ENCODE results near the gene SLC7A5. TPM values are rescaled to one million over a fixed set of nuclear protein-coding genes. Genes with fewer than 3 reads are reported as not detected.
"Not testable (repeated sequence)": the region's sequence is repeated elsewhere in the genome, so short reads cannot be mapped to it uniquely, and the experiment has no call there.

Gene SLC7A5
- total RNA-seq, 8 experiments from 2014 or later, result 15.5 to 129 (median 51.1) TPM

DNA sequence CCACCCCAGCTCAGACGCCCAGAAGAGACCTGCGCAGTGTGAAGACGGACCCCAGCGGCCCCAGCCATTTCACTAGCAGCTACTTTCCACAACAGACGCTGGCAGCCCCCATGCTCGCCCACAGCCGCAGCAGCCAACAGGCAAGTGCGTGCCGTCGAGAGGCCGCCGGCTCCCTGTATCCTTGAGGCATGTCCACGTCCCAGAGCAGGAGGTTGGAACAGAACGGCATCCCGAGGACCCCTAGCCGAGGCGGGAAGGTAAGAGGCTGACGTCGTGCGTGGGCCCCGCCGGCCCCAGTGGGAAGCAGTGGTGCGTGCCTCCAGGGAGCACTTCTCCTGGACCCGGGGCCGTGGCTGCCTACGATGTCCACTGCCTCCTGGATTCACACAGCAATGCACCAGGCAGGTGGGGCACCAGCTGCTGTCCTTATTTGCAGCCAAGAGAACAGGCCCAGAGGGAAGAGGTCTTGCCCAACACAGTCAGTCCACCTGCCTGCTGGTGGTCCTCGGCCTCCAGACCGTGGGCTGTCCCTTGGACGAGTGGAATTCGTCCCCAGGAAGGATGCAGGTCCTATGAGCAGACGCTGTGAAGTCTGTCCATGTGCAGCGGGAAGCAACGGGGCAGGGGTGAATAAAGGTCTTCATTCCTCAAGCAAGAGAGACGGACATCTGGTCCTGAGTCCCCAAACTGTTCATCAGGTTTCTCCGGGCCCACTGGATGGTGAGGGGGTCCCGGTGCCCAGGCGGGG is 38.5 kb downstream of the SLC7A5 start:
- no peak overlapping the region for H3K4me3 ChIP-seq
- 97 to 100% (median 100%) methylated on average over 1 to 7 of the region's 37 CpGs; no CpG with 5 or more reads in 7 of the 10 experiments for WGBS, 10 experiments
- H3K27ac ChIP-seq, result no peak overlapping the region
- in situ Hi-C loops (cut with MboI; ENCODE audit: low pct_unique_long_range_greater_than_20kb in 2 of 9, low sequenced_read_pairs in 9 of 9, unreplicated experiment in 9 of 9), result no loop called here
- H3K4me1 ChIP-seq (replicated peaks in 1 of 2), result peaks cover 0 to 12% of the 10 kb centered on the region in 2 donors
- ATAC-seq (replicated peaks in 6 of 8), result no peak

DNA sequence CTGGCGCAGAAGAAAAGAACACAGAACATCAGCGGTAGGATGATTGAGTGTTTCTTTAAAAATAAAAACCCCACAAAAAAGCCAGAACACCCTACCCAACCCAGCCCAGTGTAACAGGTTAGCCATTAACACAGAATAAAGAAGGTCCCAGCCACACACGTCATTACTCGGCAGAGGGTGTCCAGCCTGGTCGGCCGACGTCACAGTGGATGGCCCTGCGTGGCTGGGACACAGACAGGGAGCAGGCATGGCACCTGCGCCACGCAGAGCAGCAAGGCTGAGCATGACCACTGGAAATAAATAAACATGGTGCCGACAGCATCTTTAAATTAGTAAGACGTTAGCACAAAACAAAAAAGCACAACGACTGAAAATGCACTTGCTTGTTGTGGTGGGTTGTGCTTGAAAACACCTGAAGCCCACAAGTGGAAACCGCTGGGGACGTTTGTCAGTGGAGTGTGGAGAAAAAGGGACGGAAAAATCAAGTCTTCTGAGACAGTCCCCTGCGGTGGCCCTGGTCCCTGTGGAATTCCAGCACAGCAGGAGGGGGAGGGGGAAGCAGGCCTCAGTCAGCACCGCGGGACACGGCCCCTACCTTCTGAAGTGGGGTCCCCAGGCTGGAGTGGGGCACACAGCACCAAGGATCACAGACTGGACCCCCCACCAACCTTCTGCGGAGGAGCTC is 39.2 kb downstream of the SLC7A5 start:
- in situ Hi-C loops (cut with MboI; ENCODE audit: low pct_unique_long_range_greater_than_20kb in 2 of 9, low sequenced_read_pairs in 9 of 9, unreplicated experiment in 9 of 9), result no loop called here
- H3K4me3 ChIP-seq, result no peak overlapping the region
- no peak overlapping the region for H3K27ac ChIP-seq
- 67 to 100% (median 85%) methylated on average over 1 to 9 of the region's 21 CpGs; no CpG with 5 or more reads in 2 of the 10 experiments for WGBS, 10 experiments
- no peak for ATAC-seq (replicated peaks in 6 of 8)
- H3K4me1 ChIP-seq (replicated peaks in 1 of 2), result peaks cover 7 to 18% of the 10 kb centered on the region in 2 donors

DNA sequence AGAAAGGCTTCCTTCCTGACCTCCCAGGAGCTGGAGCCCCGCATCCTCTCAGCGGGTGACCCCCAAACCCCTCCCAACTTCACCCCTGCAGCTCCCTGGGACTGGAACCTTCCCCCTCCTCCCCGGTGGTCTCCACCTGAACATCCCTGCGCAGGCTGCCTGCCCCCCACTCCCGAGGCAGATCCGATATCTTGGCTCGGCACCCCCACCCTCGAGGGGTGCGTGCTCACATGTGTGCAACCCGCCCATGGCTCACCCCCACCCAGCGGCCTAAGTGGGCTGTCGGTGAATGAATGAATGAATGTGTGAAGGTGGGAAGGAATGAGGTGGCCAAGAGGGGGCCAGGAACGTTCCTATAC is 39.7 kb downstream of the SLC7A5 start:
- in situ Hi-C loops (cut with MboI; ENCODE audit: low pct_unique_long_range_greater_than_20kb in 2 of 9, low sequenced_read_pairs in 9 of 9, unreplicated experiment in 9 of 9), result no loop called here
- WGBS, 10 experiments, result 40 to 67% (median 55%) methylated on average over 1 to 2 of the region's 13 CpGs; no CpG with 5 or more reads in 6 of the 10 experiments
- no peak for ATAC-seq (replicated peaks in 6 of 8)
- Histone ChIP-seq H3K4me3 (no peak overlapping the region), H3K27ac (no peak overlapping the region), H3K4me1 (replicated peaks in 1 of 2) (peaks cover 12 to 20% of the 10 kb centered on the region in 2 donors)

DNA sequence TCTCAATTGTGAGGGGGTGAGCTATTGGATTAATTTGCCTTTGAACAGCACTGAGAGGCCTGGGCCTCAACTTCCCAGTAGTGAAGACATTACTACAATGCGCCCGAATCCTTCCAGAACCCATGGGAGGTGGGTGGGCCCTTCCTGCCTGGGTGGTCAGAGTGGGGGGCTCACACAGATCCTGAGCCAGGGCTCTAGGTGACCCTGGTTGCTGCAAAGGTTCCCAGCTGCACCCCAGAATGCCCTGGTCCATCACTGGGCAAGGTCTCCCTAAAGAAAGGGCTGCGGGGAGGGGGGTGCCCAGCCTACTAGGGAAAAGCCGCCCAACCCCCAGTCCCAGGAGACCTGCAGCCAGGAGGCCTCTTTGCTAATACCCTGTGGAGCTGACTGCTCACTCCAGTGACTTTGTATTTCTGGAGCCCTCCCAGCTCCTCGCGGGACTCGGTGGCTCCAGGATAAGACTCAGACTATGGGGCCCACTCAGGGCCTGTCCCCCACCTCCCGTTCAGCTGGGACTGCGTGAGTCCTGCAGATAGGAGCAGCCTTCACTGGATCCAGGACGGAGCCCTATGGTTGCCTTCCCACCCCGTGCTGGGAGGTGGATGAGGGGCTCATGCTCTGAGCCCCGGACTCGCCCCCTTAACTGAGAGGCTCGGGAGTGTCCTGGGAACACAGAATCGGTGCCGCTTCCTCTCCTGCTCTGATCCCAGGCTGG is 40.2 kb downstream of the SLC7A5 start:
- Histone ChIP-seq H3K27ac (no peak overlapping the region), H3K4me3 (no peak overlapping the region), H3K4me1 (replicated peaks in 1 of 2) (peaks cover 17 to 26% of the 10 kb centered on the region in 2 donors)
- WGBS, 10 experiments, result 78 to 100% (median 92%) methylated on average over 2 to 7 of the region's 16 CpGs; no CpG with 5 or more reads in 5 of the 10 experiments
- in situ Hi-C loops (cut with MboI; ENCODE audit: low pct_unique_long_range_greater_than_20kb in 2 of 9, low sequenced_read_pairs in 9 of 9, unreplicated experiment in 9 of 9), result no loop called here
- ATAC-seq (replicated peaks in 6 of 8), result peak in 1 of 8 experiments; percentile 16

DNA sequence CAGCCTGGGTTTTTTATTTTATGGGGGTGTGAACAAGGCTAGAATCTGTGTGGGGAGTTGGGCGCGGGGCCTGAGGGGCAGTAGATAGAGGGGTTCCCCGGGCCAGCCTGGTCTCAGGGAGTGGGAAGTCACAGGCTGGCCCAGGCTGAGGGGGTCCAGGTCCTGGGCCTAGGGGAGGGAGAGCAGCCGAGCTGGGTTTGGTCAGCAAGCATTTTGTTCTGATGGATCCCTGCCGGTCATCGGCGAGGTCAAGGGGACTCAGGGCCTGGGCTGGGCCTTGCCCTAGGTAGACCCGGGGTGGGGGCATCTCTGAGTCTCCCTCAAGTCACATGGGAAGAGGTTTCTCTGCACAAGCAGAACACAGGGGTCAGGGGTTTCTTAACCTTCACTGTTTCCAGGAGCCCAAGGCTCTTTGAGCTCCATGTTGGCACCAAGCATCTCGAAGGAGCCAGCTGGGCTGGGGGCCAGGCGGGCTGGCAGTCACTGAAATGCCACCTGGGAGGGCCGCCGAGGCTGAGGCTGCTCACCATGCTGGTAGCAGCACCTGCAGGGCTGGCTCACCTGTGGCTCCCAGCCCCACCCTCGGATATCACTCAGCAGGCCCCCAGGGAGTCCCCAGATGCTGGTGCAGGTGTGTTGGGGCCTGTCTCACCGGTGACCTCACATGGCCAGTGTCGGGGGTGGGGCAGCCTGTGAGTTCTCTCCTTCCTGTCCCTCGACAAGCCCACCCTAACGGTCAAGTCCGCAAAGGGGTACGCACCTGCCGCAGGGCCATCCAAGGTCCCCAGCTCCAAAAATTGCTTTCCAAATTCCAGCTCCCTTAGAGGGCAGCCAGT is 41.0 kb downstream of the SLC7A5 start:
- WGBS, 10 experiments, result 80 to 100% (median 80%) methylated on average over 1 of the region's 20 CpGs; no CpG with 5 or more reads in 7 of the 10 experiments
- H3K4me3 ChIP-seq, result no peak overlapping the region
- H3K4me1 ChIP-seq (replicated peaks in 1 of 2), result peaks cover 25 to 33% of the 10 kb centered on the region in 2 donors
- H3K27ac ChIP-seq, result no peak overlapping the region
- in situ Hi-C loops (cut with MboI; ENCODE audit: low pct_unique_long_range_greater_than_20kb in 2 of 9, low sequenced_read_pairs in 9 of 9, unreplicated experiment in 9 of 9), result no loop called here
- ATAC-seq (replicated peaks in 6 of 8), result no peak

DNA sequence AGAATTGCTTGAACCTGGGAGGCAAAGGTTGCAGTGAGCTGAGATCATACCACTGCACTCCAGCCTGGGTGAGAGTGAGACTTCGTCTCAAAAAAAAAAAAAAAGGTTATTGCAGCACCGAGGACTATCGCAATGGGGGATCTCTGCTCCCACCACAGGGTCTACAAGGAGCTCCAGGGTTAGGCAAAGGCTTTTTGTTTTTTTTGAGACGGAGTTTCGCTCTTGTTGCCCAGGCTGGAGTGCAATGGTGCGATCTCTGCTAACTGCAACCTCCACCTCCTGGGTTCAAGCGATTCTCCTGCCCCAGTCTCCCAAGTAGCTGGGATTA is 41.8 kb downstream of the SLC7A5 start:
- 60 to 92% (median 83%) methylated on average over 1 to 2 of the region's 7 CpGs; no CpG with 5 or more reads in 7 of the 10 experiments for WGBS, 10 experiments
- ATAC-seq (replicated peaks in 6 of 8); H3K4me3 ChIP-seq; H3K27ac ChIP-seq; in situ Hi-C loops (cut with MboI; ENCODE audit: low pct_unique_long_range_greater_than_20kb in 2 of 9, low sequenced_read_pairs in 9 of 9, unreplicated experiment in 9 of 9): not testable (repeated sequence)
- H3K4me1 ChIP-seq (replicated peaks in 1 of 2), result peaks cover 32 to 41% of the 10 kb centered on the region in 2 donors

DNA sequence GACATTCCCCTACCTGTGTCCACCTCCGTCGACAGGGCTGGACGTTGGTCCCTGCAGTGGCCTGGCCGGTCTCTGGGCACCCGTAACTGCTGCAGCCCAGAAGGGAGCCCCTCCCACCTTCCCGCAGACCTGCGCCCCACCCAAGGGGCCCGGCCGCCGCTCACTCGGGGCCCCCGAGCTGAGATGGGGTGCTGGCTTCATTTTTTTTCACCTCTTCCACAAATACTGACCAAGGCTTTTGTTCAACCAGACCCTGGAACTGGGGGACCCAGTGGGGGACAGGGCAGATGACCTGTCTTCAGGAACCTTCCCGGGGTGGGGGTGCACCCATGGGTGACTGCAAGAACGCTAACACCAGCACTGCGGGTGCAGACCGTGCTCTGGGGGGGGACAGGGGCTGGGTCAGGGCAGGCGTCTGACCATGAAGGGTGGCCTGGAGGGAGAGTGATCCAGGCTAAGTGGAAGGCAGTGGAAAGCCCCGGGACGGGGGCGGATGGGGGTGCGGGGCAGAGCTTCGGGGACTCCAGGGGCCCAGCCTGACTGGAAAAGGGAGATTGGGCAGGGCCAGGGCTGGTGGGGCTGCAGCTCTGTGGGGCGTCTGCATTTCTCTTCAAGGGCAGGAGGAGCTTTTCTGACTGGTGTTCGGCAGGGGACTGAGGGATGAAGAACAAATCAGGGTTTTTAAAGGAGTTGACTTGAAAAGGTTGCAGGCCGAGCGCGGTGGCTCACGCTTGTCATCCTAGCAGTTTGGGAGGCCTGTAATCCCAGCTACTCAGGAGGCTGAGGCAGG is 42.3 kb downstream of the SLC7A5 start:
- 75 to 100% (median 95%) methylated on average over 2 to 7 of the region's 28 CpGs; no CpG with 5 or more reads in 6 of the 10 experiments for WGBS, 10 experiments
- Histone ChIP-seq H3K4me3 (no peak overlapping the region), H3K4me1 (replicated peaks in 1 of 2) (peaks cover 38 to 46% of the 10 kb centered on the region in 2 donors), H3K27ac (no peak overlapping the region)
- in situ Hi-C loops (cut with MboI; ENCODE audit: low pct_unique_long_range_greater_than_20kb in 2 of 9, low sequenced_read_pairs in 9 of 9, unreplicated experiment in 9 of 9), result no loop called here
- peak in 1 of 8 experiments; percentile 17 for ATAC-seq (replicated peaks in 6 of 8)

DNA sequence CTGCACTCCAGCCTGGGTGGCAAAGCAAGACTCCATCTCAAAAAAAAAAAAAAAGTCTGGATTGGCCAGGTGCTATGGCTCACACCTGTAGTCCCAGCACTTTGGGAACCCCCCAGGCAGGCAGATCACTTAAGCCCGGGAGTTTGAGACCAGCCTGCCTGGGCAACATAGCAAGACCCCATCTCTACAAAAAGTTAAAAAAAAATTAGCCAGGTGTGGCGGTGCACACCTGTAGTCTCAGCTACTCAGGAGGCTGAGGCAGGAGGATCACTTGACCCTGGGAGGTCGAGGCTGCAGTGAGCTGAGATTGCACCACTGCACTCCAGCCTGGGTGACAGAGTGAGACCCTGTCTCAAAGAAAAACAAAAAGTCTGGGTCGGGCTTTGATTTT is 42.9 kb downstream of the SLC7A5 start:
- peaks cover 44 to 52% of the 10 kb centered on the region in 2 donors for H3K4me1 ChIP-seq (replicated peaks in 1 of 2)
- in situ Hi-C loops (cut with MboI; ENCODE audit: low pct_unique_long_range_greater_than_20kb in 2 of 9, low sequenced_read_pairs in 9 of 9, unreplicated experiment in 9 of 9), result not testable (repeated sequence)

DNA sequence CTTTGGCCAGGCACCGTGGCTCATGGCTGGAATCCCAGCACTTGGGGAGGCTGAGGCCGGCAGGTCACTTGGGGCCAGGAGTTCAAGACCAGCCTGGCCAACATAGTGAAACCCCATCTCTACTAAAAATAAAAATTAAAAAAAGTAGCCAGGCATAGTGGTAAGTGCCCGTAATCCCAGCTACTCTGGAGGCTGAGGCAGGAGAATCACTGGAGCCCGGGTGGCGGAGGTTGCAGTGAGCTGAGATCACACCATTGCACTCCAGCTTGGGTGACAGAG is 43.5 kb downstream of the SLC7A5 start:
- H3K27ac ChIP-seq; ATAC-seq (replicated peaks in 6 of 8); in situ Hi-C loops (cut with MboI; ENCODE audit: low pct_unique_long_range_greater_than_20kb in 2 of 9, low sequenced_read_pairs in 9 of 9, unreplicated experiment in 9 of 9); H3K4me3 ChIP-seq: not testable (repeated sequence)
- peaks cover 50 to 58% of the 10 kb centered on the region in 2 donors for H3K4me1 ChIP-seq (replicated peaks in 1 of 2)
- 40 to 100% (median 100%) methylated on average over 1 to 2 of the region's 5 CpGs; no CpG with 5 or more reads in 7 of the 10 experiments for WGBS, 10 experiments

More for the DNA sequence above, 42.9 kb downstream of the SLC7A5 start:
- not testable (repeated sequence) for H3K27ac ChIP-seq; ATAC-seq (replicated peaks in 6 of 8); H3K4me3 ChIP-seq
- 67 to 100% (median 97%) methylated on average over 1 to 3 of the region's 4 CpGs; no CpG with 5 or more reads in 6 of the 10 experiments for WGBS, 10 experiments

DNA sequence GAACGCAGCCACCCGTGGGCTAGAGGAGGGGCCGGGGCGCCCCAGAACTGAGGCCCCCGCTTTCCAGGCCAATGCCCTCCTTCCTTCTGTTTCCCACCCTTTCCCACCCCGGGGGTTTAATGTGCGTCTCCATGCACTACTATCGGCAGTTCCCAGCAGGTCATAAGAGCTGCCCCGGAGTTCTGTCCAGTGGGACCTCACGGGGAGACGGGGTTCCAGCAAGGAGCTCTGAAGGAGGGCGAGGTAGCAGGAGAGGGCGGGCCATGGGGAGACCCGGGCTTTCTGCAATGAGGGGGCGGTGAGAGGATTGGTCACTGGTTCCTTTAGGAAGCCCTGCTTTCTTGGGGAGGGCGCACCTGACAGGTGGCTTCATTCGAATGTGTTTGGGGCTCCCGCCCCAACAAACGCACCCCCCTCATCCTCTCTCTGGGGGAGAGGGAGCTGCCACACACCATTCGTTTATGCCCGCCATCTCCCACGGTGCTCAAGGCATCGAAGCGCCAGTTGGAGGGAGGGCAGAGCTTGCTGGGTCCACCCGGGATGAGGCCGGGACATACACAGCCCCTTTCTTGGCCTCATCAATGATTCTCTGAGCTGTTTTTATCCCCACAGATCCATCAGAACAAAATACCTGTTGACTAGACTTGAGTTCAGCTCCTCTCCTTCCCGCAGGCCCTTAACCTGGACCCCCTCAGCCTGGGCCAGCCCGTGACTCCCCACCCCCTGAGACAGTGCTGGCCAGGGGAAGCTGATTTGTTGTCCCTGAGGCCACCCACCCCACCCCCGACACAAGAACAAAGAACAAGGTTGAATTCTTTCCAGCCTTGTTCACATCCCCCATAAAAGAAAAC is 44.1 kb downstream of the SLC7A5 start:
- Histone ChIP-seq H3K4me3 (no peak overlapping the region), H3K27ac (no peak overlapping the region), H3K4me1 (replicated peaks in 1 of 2) (peaks cover 56 to 64% of the 10 kb centered on the region in 2 donors)
- in situ Hi-C loops (cut with MboI; ENCODE audit: low pct_unique_long_range_greater_than_20kb in 2 of 9, low sequenced_read_pairs in 9 of 9, unreplicated experiment in 9 of 9), result no loop called here
- ATAC-seq (replicated peaks in 6 of 8), result no peak
- 26 to 100% (median 61%) methylated on average over 2 to 10 of the region's 29 CpGs; no CpG with 5 or more reads in 3 of the 10 experiments for WGBS, 10 experiments

All from motor neuron (in vitro differentiated cells).